ENCODE data around the gene CREBRF.
"Not testable (repeated sequence)": the region's sequence is repeated elsewhere in the genome, so short reads cannot be mapped to it uniquely, and the experiment has no call there.

Gene CREBRF

GRCh38 chr5:173152547-173152946 is 96.4 kb downstream of the CREBRF start:
- TF ChIP-seq CTCF (IDR thresholded peaks at IDR 0.05; ENCODE audit: low read depth, low read length) = no peak
- H3K4me3 ChIP-seq (replicated peaks in 1 of 2; ENCODE audit: low read depth in 2 of 2, low read length in 2 of 2) = no peak overlapping the region
- DNase-seq (ENCODE audit: low read depth in 2 of 2) = no peak

- TF ChIP-seq CTCF (IDR thresholded peaks at IDR 0.05; ENCODE audit: low read depth, low read length) = no peak
- DNase-seq (ENCODE audit: low read depth in 2 of 2) = no peak
- H3K4me3 ChIP-seq (replicated peaks in 1 of 2; ENCODE audit: low read depth in 2 of 2, low read length in 2 of 2) = no peak overlapping the region
Observed at GRCh38 chr5:173153842-173154241, 97.7 kb downstream of the CREBRF start.

GRCh38 chr5:173154619-173155018 is 98.5 kb downstream of the CREBRF start:
- not testable (repeated sequence) for DNase-seq (ENCODE audit: low read depth in 2 of 2); H3K4me3 ChIP-seq (replicated peaks in 1 of 2; ENCODE audit: low read depth in 2 of 2, low read length in 2 of 2)

- H3K4me3 ChIP-seq (replicated peaks in 1 of 2; ENCODE audit: low read depth in 2 of 2, low read length in 2 of 2) = no peak overlapping the region
- no peak for TF ChIP-seq CTCF (IDR thresholded peaks at IDR 0.05; ENCODE audit: low read depth, low read length)
- DNase-seq (ENCODE audit: low read depth in 2 of 2) = no peak
Observed at GRCh38 chr5:173155912-173156311, 99.8 kb downstream of the CREBRF start.

GRCh38 chr5:173158366-173158765 is 102.2 kb downstream of the CREBRF start:
- DNase-seq (ENCODE audit: low read depth in 2 of 2) = no peak
- H3K4me3 ChIP-seq (replicated peaks in 1 of 2; ENCODE audit: low read depth in 2 of 2, low read length in 2 of 2) = no peak overlapping the region
- no peak for TF ChIP-seq CTCF (IDR thresholded peaks at IDR 0.05; ENCODE audit: low read depth, low read length)

- no peak for DNase-seq (ENCODE audit: low read depth in 2 of 2)
- no peak overlapping the region for H3K4me3 ChIP-seq (replicated peaks in 1 of 2; ENCODE audit: low read depth in 2 of 2, low read length in 2 of 2)
- TF ChIP-seq CTCF (IDR thresholded peaks at IDR 0.05; ENCODE audit: low read depth, low read length) = no peak
Observed at GRCh38 chr5:173159256-173159655, 103.1 kb downstream of the CREBRF start.

- no peak for DNase-seq (ENCODE audit: low read depth in 2 of 2)
- no peak overlapping the region for H3K4me3 ChIP-seq (replicated peaks in 1 of 2; ENCODE audit: low read depth in 2 of 2, low read length in 2 of 2)
- TF ChIP-seq CTCF (IDR thresholded peaks at IDR 0.05; ENCODE audit: low read depth, low read length) = no peak
Observed at GRCh38 chr5:173161148-173161547, 105.0 kb downstream of the CREBRF start.

Measured in cardiac fibroblast (primary cell).